HG02763 (cell line): ENCODE measurements around the gene DNAJC5.
"Not testable (repeated sequence)": the region's sequence is repeated elsewhere in the genome, so short reads cannot be mapped to it uniquely, and the experiment has no call there.

Source experiments
- ATAC-seq: cut with Tn5 transposase; IDR thresholded peaks from one replicate; pipeline ENCODE4 v1.9.1; 2021; ENCODE audit warnings: mild to moderate bottlenecking, moderate library complexity; ENCODE audit not compliant: unreplicated experiment

The DNAJC5 gene

DNA sequence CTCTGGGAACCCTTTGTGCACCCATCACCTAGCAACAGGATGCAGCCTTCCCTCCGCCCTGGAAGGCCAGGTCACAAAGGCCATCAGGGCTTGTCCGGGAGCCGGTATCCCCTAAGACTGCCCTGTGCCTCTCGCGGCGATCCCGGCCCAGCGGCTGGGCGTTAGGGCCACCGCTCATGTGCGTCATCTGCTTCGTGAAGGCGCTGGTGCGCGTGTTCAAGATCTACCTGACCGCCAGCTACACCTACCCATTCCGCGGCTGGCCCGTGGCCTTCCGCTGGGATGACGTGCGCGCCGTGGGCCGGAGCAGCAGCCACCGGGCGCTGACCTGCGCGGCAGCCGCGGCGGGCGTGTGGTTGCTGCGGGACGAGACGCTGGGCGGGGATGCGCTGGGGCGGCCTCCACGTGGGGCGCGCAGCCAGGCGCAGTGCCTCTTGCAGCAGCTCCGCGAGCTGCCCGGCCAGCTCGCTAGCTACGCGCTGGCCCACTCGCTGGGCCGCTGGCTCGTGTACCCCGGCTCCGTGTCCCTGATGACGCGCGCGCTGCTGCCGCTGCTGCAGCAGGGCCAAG lies 33.5 kb upstream of the DNAJC5 start, which contains the start of gene ABHD16B:
TSS of gene ABHD16B (plus strand) at position 134 of the 570 bp plus-strand sequence. CDS start at position 177, 43 bp downstream.
- ATAC-seq = no peak

GRCh38 chr20:63861981-63862901 lies 32.7 kb upstream of the DNAJC5 start:
- ATAC-seq = no peak

- no peak for ATAC-seq
Observed at GRCh38 chr20:63863021-63863797, 31.7 kb upstream of the DNAJC5 start.

DNA sequence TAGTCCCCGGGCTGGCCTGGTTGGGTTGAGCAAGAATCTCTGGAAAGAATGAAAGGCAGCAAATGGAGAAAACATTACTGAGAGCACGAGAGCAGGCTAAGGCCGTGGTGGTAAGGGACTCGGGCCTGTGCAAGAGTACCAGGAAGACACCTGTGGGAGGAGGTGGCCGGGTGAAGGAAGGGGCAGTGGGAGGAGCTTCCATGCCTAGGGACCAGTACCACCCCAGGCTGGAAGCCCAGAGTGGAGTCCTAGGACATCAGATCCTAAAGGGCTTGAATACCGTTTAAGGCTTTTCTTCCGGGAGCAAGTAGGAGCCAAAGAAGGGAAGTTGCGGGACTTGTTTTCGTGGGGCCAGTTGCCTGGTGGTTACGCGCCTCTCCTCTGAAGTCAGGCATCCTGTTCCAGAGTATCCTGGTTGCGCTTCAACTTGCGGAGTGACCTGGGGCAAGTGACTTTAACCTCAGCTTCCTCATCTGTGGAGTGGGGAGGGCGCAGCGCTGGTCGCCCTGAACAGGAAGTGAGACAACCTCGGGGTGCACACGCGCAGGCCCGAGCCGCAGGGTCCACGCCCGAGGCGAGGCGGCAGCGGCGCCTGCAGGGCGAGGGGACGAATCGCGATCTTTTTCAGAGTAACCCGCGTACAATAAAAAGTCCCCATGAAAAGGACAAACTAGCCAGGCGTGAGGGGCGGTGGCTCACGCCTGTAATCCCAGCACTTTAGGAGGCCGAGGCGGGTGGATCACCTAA lies 31.0 kb upstream of the DNAJC5 start:
- peak; percentile 70 for ATAC-seq

DNA sequence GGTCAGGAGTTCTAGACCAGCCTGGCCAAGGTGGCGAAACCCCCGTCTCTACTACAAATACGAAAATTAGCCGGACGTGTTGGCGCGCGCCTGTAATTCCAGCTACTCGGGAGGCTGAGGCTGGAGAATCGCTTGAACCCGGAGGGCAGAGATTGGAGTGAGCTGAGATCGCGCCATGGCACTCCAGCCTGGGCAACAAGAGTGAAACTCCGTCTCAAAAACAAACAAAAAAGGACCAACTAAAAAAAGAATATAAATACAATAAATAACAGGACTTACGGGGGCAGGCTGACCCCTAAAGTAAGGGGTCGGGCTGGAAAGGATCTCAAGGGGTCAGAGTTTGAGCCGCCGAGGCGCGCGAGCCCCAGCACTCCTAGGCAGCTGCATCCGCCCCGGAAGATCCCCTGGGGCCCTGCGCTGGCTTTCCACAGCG lies 30.4 kb upstream of the DNAJC5 start:
- no peak for ATAC-seq

GRCh38 chr20:63864978-63865640 lies 29.8 kb upstream of the DNAJC5 start, which contains the start of gene TPD52L2:
Gene TPD52L2 (plus strand): TSS chr20:63865270. CDS start chr20:63865366, 96 bp downstream.
- peak; percentile 73 for ATAC-seq

DNA sequence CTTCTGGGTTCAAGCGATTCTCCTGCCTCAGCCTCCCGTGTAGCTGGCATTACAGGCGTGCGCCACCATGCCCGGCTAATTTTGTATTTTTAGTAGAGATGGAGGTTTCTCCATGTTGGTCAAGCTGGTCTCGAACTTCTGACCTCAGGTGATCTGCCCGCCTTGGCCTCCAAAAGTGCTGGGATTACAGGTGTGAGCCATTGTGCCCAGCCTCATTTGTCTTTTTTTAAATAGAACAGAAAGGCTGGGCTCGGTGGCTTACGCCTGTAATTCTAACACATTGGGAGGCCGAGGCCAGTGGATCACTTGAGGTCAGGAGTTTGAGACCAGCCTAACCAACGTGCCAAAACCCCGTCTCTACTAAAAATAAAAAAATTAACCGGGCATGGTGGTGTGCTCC lies 27.9 kb upstream of the DNAJC5 start:
- ATAC-seq = not testable (repeated sequence)

DNA sequence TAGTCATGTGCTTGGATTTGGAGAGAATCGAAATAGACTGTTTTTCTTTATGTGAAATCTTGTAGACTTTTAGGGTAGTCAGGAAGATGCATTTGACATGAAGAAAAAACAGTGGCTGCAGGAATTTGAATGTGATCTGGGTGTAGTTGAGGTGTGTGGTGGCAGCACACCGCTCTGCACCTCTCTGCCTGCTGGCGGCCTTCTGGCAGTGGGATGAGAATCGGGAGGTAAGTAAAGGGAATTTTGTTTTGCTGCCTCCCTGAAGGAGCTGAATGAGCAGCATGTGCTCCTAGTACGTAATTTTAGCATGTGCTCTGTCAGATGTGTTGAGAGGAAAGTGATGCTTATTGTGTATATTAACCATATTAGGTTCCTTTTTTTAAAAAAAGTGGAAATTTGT lies 26.7 kb upstream of the DNAJC5 start:
- ATAC-seq = no peak

DNA sequence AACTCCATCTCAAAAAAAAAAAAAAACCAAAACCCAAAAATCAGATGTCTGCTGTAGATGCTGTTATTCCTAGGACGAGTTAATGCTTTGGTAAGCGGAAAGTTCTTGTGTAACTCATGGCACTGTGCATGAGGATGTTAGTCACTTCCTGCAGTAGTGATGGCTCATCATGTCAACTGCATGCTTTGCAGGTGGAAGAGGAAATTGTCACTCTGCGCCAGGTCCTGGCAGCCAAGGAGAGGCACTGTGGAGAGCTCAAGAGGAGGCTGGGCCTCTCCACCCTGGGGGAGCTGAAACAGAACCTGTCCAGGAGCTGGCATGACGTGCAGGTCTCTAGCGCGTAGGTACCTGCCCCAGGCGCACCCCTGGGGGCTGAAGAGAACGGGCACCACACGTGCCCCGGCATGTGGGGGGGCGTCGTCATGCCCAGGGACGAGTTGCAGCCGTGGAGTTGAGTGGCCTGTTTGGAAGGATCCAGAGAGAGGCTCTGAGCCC lies 21.4 kb upstream of the DNAJC5 start:
- ATAC-seq = no peak

GRCh38 chr20:63874241-63874640 lies 20.7 kb upstream of the DNAJC5 start:
- ATAC-seq = not testable (repeated sequence)

DNA sequence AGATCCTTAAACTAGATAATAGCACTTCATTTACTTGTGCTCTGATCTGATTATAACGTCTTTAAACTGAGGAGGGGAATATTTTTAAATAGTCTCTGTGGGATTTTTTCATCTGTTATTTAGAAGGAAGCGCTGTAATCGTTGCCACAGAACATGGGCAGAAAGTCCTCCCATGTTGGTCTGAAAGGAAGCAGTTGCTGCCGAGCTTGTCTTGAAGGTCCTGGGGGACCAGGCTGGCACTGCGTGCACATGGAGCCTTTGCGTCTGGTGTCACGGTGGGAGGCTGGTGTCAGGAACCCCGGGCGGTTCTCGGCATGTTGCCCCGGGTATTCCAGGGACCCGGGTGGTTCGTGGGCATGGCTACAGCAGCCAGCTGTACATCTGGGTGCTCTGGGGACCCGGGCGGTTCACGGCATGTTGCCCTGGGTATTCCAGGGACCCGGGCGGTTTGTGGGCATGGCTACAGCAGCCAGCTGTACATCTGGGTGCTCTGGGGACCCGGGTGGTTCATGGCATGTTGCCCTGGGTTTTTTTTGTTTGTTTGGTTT lies 18.4 kb upstream of the DNAJC5 start:
- ATAC-seq = no peak

GRCh38 chr20:63877755-63878470 lies 17.0 kb upstream of the DNAJC5 start:
- no peak for ATAC-seq

DNA sequence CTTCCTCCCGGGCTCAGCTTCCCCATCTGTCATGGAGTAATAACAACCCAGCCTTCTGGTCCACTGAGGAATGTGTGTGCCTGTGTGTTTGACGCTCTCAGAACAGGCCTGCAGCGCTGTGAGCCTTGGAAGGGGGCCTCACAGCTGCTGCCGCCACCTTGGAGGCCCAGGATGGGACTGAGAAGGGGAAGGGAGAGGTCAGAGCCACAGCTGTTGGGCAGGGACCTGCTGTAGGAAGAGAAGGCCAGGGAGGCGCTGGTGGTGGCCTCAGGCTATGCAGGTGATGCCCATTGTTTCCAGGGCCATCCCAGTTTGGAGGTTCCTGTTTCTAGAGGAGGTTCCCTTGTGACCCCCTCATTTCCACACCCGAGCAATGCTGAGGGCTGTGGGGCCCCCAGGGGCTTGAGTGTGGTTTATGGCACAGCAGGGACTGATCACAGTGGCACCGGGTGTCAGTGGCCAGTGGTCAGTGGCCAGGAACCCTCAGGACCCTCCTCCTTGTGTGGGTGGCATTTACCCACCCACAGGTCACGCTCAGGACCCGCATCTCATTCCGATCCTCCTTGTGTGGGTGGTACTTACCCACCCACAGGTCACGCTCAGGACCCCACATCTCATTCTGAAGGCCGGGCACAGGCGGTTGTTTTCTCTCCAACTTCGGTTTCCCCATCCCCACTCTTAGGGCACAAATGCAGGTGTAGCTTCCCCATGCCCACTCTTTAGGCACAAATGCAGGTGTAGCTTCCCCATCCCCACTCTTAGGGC lies 15.8 kb upstream of the DNAJC5 start:
- no peak for ATAC-seq

GRCh38 chr20:63880901-63881300 lies 14.0 kb upstream of the DNAJC5 start:
- ATAC-seq = not testable (repeated sequence)

- ATAC-seq = no peak
Observed at GRCh38 chr20:63881451-63882226, 13.3 kb upstream of the DNAJC5 start.

- ATAC-seq = no peak
Observed at GRCh38 chr20:63882257-63883200, 12.4 kb upstream of the DNAJC5 start.
